SK-N-SH (cell line): ENCODE measurements around the gene BOD1. TPM values are rescaled to one million over a fixed set of nuclear protein-coding genes. Genes with fewer than 3 reads are reported as not detected.

Experiments used
- CTCF ChIA-PET: fragments of 300-600, 350-600 bp; formaldehyde crosslinking; extraction: SDS; loops from one replicate; lab custom pipeline; 2021; lab: Yijun Ruan, JAX
- POLR2A ChIA-PET: fragments of 350-600 bp; sonication (Branson Sonifier 250); formaldehyde crosslinking; extraction: SDS; loops from one replicate; lab custom pipeline; 2020; ENCODE audit warnings: antibody characterized with exemption, inconsistent platforms; lab: Yijun Ruan, JAX
- DNase-seq: peaks from one replicate; pipeline ENCODE4 v3.0.0; 2012
- H2AFZ ChIP-seq: fragments of 200-600 bp; sonication (generic); 2 replicates; pipeline ENCODE4 v1.8.1; 2016; ENCODE audit warnings: antibody characterized with exemption, mild to moderate bottlenecking, low read depth
- H3F3A ChIP-seq: fragments of 200-600 bp; sonication (generic); replicated peaks from 2 replicates; pipeline ENCODE3; 2016; ENCODE audit warnings: antibody characterized with exemption, mild to moderate bottlenecking; ENCODE audit not compliant: insufficient read depth
- H3K27ac ChIP-seq, 2 experiments: fragments of 200-500 bp in 1 of 2; fragments of 200-600 bp in 1 of 2; sonication (Bioruptor generic) in 1 of 2; sonication (generic), shearing (Covaris generic) in 1 of 2; 2 replicates each; pipeline versions ENCODE4 v1.5.1 to v1.6.1; 2014 to 2016; ENCODE audit warnings: low read depth in 2 of 2, inconsistent platforms in 1 of 2, low read length in 1 of 2, mild to moderate bottlenecking in 1 of 2, mixed read lengths in 1 of 2
- H3K27me3 ChIP-seq: fragments of 200-600 bp; sonication (generic), shearing (Covaris generic); 2 replicates; pipeline ENCODE4 v1.6.1; 2016; ENCODE audit warnings: mixed run types; ENCODE audit not compliant: insufficient read depth
- H3K36me3 ChIP-seq, 2 experiments: fragments of 200-500 bp in 1 of 2; fragments of 200-600 bp in 1 of 2; sonication (Bioruptor generic) in 1 of 2; sonication (generic) in 1 of 2; replicated peaks in 1 of 2; 2 replicates each; pipeline versions ENCODE3 to v1.5.1; 2014 to 2016; ENCODE audit warnings: low read length in 1 of 2, mild to moderate bottlenecking in 1 of 2; ENCODE audit not compliant: insufficient read depth in 2 of 2, control insufficient read depth in 1 of 2
- H3K4me1 ChIP-seq, 2 experiments: fragments of 200-500 bp in 1 of 2; fragments of 200-600 bp in 1 of 2; sonication (Bioruptor generic) in 1 of 2; sonication (generic), shearing (Covaris generic) in 1 of 2; 2 replicates each; pipeline versions ENCODE4 v1.5.1 to v1.6.1; 2014 to 2016; ENCODE audit warnings: low read depth in 1 of 2, low read length in 1 of 2, mixed run types in 1 of 2; ENCODE audit not compliant: insufficient read depth in 2 of 2, control insufficient read depth in 1 of 2
- H3K4me2 ChIP-seq: fragments of 200-600 bp; sonication (generic), shearing (Covaris generic); 2 replicates; pipeline ENCODE4 v1.6.1; 2017; ENCODE audit warnings: mixed run types
- H3K4me3 ChIP-seq, 2 experiments: fragments of 200-500 bp in 1 of 2; fragments of 200-600 bp in 1 of 2; sonication (Bioruptor generic) in 1 of 2; sonication (generic), shearing (Covaris generic) in 1 of 2; 2 replicates each; pipeline versions ENCODE4 v1.5.1 to v1.8.1; 2014 to 2016; ENCODE audit warnings: low read depth in 2 of 2, inconsistent platforms in 1 of 2, low read length in 1 of 2, mild to moderate bottlenecking in 1 of 2, mixed read lengths in 1 of 2, moderate library complexity in 1 of 2
- H3K79me2 ChIP-seq: fragments of 200-600 bp; sonication (generic); 2 replicates; pipeline ENCODE4 v1.8.1; 2017; ENCODE audit warnings: mild to moderate bottlenecking; ENCODE audit not compliant: insufficient read depth
- H3K9ac ChIP-seq: fragments of 200-600 bp; sonication (generic); 2 replicates; pipeline ENCODE4 v1.6.1; 2017; ENCODE audit warnings: mixed run types
- H3K9me2 ChIP-seq: fragments of 200-600 bp; sonication (generic); 2 replicates; pipeline ENCODE4 v1.6.1; 2017; ENCODE audit warnings: mixed run types
- H3K9me3 ChIP-seq: fragments of 200-600 bp; sonication (generic); 2 replicates; pipeline ENCODE4 v1.6.1; 2017; ENCODE audit warnings: mixed run types, mild to moderate bottlenecking, moderate library complexity
- H4K20me1 ChIP-seq: fragments of 200-600 bp; sonication (generic); 2 replicates; pipeline ENCODE4 v1.6.1; 2017; ENCODE audit warnings: mild to moderate bottlenecking, mixed run types; ENCODE audit not compliant: insufficient read depth
- CHD2 ChIP-seq: fragments of 150-350 bp; IDR thresholded peaks from 2 replicates; pipeline ENCODE4 v1.6.1; 2018; ENCODE audit warnings: low read length; ENCODE audit not compliant: partially characterized antibody
- EP300 ChIP-seq, 2 experiments: IDR thresholded peaks; 2 replicates each; pipeline versions ENCODE4 v1.4.0 to v1.6.1; 2012; ENCODE audit warnings: borderline replicate concordance in 1 of 2, low read depth in 1 of 2, low read length in 1 of 2
- EZH2phosphoT487 ChIP-seq: fragments of 200-600 bp; sonication (generic); IDR thresholded peaks from 2 replicates; pipeline ENCODE4 v1.6.1; 2017; ENCODE audit warnings: low read depth, mixed run types, mild to moderate bottlenecking, antibody characterized with exemption, moderate library complexity, borderline replicate concordance
- FOSL2 ChIP-seq: IDR thresholded peaks from 2 replicates; pipeline ENCODE4 v1.4.0; 2012; ENCODE audit warnings: low read depth, mild to moderate bottlenecking, moderate library complexity, borderline replicate concordance
- FOXJ3 ChIP-seq: sonication (generic); formaldehyde crosslinking; IDR thresholded peaks from 2 replicates; pipeline ENCODE4 v1.5.1; 2020; ENCODE audit warnings: mild to moderate bottlenecking, missing genetic modification reagents
- FOXM1 ChIP-seq: IDR thresholded peaks from 2 replicates; pipeline ENCODE4 v1.4.0; 2012; ENCODE audit warnings: low read depth, mild to moderate bottlenecking
- GABPA ChIP-seq: IDR thresholded peaks from 2 replicates; pipeline ENCODE4 v1.4.0; 2012; ENCODE audit warnings: low read depth, mild to moderate bottlenecking
- IRF3 ChIP-seq: fragments of 150-350 bp; IDR thresholded peaks from 2 replicates; pipeline ENCODE4 v1.6.1; 2016; ENCODE audit warnings: mild to moderate bottlenecking, low read depth, low read length
- JUND ChIP-seq: IDR thresholded peaks from 2 replicates; pipeline ENCODE4 v1.4.0; 2012
- MAX ChIP-seq: IDR thresholded peaks from 2 replicates; pipeline ENCODE4 v1.4.0; 2012; ENCODE audit warnings: low read depth
- NFIC ChIP-seq: IDR thresholded peaks from 2 replicates; pipeline ENCODE4 v1.4.0; 2012; ENCODE audit warnings: borderline replicate concordance
- NRF1 ChIP-seq: IDR thresholded peaks from 2 replicates; pipeline ENCODE4 v1.6.1; 2012; ENCODE audit warnings: low read depth, mild to moderate bottlenecking, low read length
- RAD21 ChIP-seq: IDR thresholded peaks from 2 replicates; pipeline ENCODE4 v1.6.1; 2012; ENCODE audit warnings: mild to moderate bottlenecking, low read length
- REST ChIP-seq: IDR thresholded peaks from 2 replicates; pipeline ENCODE4 v1.6.1; 2012; ENCODE audit warnings: mild to moderate bottlenecking, low read depth, low read length, moderate library complexity
- SIN3A ChIP-seq: IDR thresholded peaks from 2 replicates; pipeline ENCODE4 v1.6.1; 2012; ENCODE audit warnings: low read depth, mild to moderate bottlenecking, low read length, moderate library complexity, borderline replicate concordance
- SMC3 ChIP-seq: IDR thresholded peaks from 2 replicates; pipeline ENCODE4 v1.6.1; 2012; ENCODE audit warnings: low read depth, low read length, improper control_type of control experiment
- TAF1 ChIP-seq: IDR thresholded peaks from 2 replicates; pipeline ENCODE4 v1.6.1; 2012; ENCODE audit warnings: low read depth, mild to moderate bottlenecking, low read length, moderate library complexity, borderline replicate concordance
- TEAD4 ChIP-seq: IDR thresholded peaks from 2 replicates; pipeline ENCODE4 v1.4.0; 2012; ENCODE audit warnings: mild to moderate bottlenecking, borderline replicate concordance; ENCODE audit not compliant: insufficient read depth
- YY1 ChIP-seq: IDR thresholded peaks from 2 replicates; pipeline ENCODE4 v1.4.0; 2012; ENCODE audit warnings: low read depth, mild to moderate bottlenecking
- ZBTB33 ChIP-seq: IDR thresholded peaks from 2 replicates; pipeline ENCODE4 v1.4.0; 2012; ENCODE audit warnings: low read depth, borderline replicate concordance
- WGBS: methylation state at CpG from one replicate; pipeline ENCODE4 v1.1.6; 2017; ENCODE audit warnings: low lambda C conversion rate; 5-methylcytosine and 5-hydroxymethylcytosine counted together
- polyA plus RNA-seq, 3 experiments: library from polyadenylated mRNA; depleted of rRNA; stranded (reverse); fragments of >200 nt; gene quantifications; 2 replicates each; pipeline ENCODE4 v1.2.3, GENCODE V29; 2012
- TF ChIP-seq, protein P1 (sequence below): IDR thresholded peaks from 2 replicates; pipeline ENCODE4 v1.4.0; 2012; ENCODE audit warnings: low read depth, borderline replicate concordance
- TF ChIP-seq, protein P2 (sequence below): fragments of 200-600 bp; sonication (generic); IDR thresholded peaks from 2 replicates; pipeline ENCODE4 v1.6.1; 2017; ENCODE audit warnings: antibody characterized with exemption, mild to moderate bottlenecking, moderate library complexity

BOD1 gene
- polyA plus RNA-seq (2012; rRNA removed): 45.3 and 52.2 TPM in 2 replicates
- 56.6 and 57.4 TPM in 2 replicates for polyA plus RNA-seq (2012; cell fraction: cytosol; rRNA removed)
- polyA plus RNA-seq (2012; cell fraction: nucleus; rRNA removed): 47.5 and 68.0 TPM in 2 replicates

DNA sequence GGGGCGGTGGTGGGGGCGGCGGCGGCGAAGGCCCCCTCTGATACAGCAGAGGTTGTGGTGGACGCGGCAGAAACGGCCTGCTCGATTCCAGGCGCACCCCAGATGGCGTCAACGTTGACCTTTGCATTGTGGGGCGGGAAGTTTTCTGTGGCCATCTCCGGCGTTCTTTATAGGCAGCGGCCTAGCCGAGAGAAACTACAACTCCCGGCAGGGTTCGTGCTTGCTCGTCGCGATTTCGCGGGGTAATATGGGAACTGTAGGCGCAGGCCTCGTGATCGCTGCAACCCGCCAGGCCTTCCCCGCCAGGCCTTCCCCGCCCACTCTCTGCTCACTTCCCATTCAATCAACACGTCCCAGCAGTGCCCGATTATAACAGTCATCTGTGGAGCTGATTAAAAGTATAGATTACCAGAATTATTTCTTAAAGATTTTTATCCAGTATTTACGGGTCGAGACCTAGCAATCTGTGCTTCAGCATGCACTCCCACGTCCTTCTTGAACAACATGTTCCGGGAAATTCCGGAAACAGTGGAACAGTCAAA lies at the start of gene BOD1:
Gene BOD1, minus strand, starts transcription at position 74 of the 542 bp plus-strand sequence. CDS start 214 bp downstream, outside the sequence.
- WGBS: 6% methylated on average over 32 of the region's 37 CpGs
- Histone ChIP-seq H3K9me3 (no peaks in the 10 kb centered on the region), H3K27ac (peak within 1 kb of the TSS; percentile 82 to 88), H3K9me2 (no peaks in the 10 kb centered on the region), H4K20me1 (peaks cover 42% of the 10 kb centered on the region), H3K4me1 (peaks cover 13 to 24% of the 10 kb centered on the region in 2 experiments; a peak in 3 of 4 replicates), H3K9ac (peak within 1 kb of the TSS; percentile 97), H3K36me3 (peaks cover 24 to 29% of the 10 kb centered on the region in 2 experiments), H2AFZ (peak within 1 kb of the TSS; percentile 92), H3F3A (no peaks in the 10 kb centered on the region), H3K4me2 (peak within 1 kb of the TSS; percentile 82), H3K79me2 (peaks cover 47% of the 10 kb centered on the region), H3K4me3 (peak within 1 kb of the TSS; percentile 91 to 96), H3K27me3 (no peaks in the 10 kb centered on the region)
- POLR2A ChIA-PET: interaction anchor here (0.7 to 2.2 kb wide), 3 partner anchors 105 to 357 kb away, joined by 4 to 8 read pairs (median 4); partner anchors contain the start of gene CPEB4
- CTCF ChIA-PET: interaction anchor here (0.6 to 14.1 kb wide), 21 partner anchors 11 to 707 kb away, joined by 3 to 162 read pairs (median 6); no protein-coding TSS in a partner anchor
- peak; percentile 91 for DNase-seq
- no peak for TF ChIP-seq FOXJ3 (CRISPR knock-in tag)
- no peak for TF ChIP-seq REST
- 0 out of 2 replicates have a peak, but pooled peaks have one; percentile 30 for TF ChIP-seq ZBTB33
- TF ChIP-seq GABPA: peak; percentile 43; the same call in 1 of the 2 replicates
- no peak for TF ChIP-seq IRF3
- TF ChIP-seq, protein P1, sequence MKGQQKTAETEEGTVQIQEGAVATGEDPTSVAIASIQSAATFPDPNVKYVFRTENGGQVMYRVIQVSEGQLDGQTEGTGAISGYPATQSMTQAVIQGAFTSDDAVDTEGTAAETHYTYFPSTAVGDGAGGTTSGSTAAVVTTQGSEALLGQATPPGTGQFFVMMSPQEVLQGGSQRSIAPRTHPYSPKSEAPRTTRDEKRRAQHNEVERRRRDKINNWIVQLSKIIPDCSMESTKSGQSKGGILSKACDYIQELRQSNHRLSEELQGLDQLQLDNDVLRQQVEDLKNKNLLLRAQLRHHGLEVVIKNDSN: peak; percentile 85
- TF ChIP-seq SMC3: no peak
- no peak for TF ChIP-seq JUND
- TF ChIP-seq FOXM1: no peak
- TF ChIP-seq RAD21: no peak
- TF ChIP-seq FOSL2: no peak
- peak in 1 of 2 experiments; percentile 43; a peak in 1 of 4 replicates for TF ChIP-seq EP300 (IDR thresholded peaks at IDR 0.05; ENCODE audit: borderline replicate concordance in 1 of 2, low read depth in 1 of 2, low read length in 1 of 2)
- TF ChIP-seq NFIC: peak; percentile 17; the same call in 1 of the 2 replicates
- TF ChIP-seq TAF1: peak; percentile 45; the same call in 1 of the 2 replicates
- 0 out of 2 replicates have a peak, but pooled peaks have one; percentile 44 for TF ChIP-seq YY1
- peak; percentile 36; the same call in 1 of the 2 replicates for TF ChIP-seq SIN3A
- TF ChIP-seq CHD2: peak; percentile 96
- TF ChIP-seq, protein P2, sequence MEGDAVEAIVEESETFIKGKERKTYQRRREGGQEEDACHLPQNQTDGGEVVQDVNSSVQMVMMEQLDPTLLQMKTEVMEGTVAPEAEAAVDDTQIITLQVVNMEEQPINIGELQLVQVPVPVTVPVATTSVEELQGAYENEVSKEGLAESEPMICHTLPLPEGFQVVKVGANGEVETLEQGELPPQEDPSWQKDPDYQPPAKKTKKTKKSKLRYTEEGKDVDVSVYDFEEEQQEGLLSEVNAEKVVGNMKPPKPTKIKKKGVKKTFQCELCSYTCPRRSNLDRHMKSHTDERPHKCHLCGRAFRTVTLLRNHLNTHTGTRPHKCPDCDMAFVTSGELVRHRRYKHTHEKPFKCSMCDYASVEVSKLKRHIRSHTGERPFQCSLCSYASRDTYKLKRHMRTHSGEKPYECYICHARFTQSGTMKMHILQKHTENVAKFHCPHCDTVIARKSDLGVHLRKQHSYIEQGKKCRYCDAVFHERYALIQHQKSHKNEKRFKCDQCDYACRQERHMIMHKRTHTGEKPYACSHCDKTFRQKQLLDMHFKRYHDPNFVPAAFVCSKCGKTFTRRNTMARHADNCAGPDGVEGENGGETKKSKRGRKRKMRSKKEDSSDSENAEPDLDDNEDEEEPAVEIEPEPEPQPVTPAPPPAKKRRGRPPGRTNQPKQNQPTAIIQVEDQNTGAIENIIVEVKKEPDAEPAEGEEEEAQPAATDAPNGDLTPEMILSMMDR: no peak
- no peak for TF ChIP-seq NRF1
- no peak for TF ChIP-seq EZH2phosphoT487
- peak; percentile 89 for TF ChIP-seq MAX
- no peak for TF ChIP-seq TEAD4
